AG09319 (cell line): Measurements from ENCODE around the gene NANS.
"Not testable (repeated sequence)": the region's sequence is repeated elsewhere in the genome, so short reads cannot be mapped to it uniquely, and the experiment has no call there.

Experiments
- DNase-seq: peaks from one replicate; pipeline ENCODE4 v3.0.0-alpha.2; 2010; ENCODE audit warnings: low read depth; ENCODE audit errors: extremely low read depth
- TF ChIP-seq, protein P1 (sequence below): IDR thresholded peaks from 2 replicates; pipeline ENCODE4 v1.5.1; 2011; ENCODE audit warnings: low read depth, mild to moderate bottlenecking, inconsistent platforms, low read length, moderate library complexity

The NANS gene

GRCh38 chr9:98016137-98016680 lies 40.3 kb upstream of the NANS start:
- TF ChIP-seq, protein P1, sequence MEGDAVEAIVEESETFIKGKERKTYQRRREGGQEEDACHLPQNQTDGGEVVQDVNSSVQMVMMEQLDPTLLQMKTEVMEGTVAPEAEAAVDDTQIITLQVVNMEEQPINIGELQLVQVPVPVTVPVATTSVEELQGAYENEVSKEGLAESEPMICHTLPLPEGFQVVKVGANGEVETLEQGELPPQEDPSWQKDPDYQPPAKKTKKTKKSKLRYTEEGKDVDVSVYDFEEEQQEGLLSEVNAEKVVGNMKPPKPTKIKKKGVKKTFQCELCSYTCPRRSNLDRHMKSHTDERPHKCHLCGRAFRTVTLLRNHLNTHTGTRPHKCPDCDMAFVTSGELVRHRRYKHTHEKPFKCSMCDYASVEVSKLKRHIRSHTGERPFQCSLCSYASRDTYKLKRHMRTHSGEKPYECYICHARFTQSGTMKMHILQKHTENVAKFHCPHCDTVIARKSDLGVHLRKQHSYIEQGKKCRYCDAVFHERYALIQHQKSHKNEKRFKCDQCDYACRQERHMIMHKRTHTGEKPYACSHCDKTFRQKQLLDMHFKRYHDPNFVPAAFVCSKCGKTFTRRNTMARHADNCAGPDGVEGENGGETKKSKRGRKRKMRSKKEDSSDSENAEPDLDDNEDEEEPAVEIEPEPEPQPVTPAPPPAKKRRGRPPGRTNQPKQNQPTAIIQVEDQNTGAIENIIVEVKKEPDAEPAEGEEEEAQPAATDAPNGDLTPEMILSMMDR = no peak
- DNase-seq = no peak

DNA sequence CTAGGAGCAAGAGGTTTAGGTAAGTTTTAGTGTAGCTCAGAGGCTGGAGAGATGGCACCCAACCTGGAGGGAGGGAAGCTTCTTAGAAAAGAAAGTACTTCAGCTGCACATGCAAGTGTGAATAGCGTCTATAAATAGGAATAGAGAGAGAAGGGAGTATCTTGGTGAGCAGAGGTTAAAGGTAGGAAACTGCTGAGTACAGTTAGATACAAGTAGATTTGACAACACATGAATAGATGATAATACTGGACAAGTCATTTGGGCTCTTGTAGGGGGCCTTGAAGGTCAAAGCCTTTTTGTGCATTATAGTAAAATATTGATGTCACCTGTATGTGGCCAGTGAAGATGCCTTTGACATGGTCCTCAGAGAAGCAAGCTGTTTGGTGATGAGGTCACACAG lies 39.2 kb upstream of the NANS start:
- TF ChIP-seq, protein P1 = no peak
- no peak for DNase-seq

DNA sequence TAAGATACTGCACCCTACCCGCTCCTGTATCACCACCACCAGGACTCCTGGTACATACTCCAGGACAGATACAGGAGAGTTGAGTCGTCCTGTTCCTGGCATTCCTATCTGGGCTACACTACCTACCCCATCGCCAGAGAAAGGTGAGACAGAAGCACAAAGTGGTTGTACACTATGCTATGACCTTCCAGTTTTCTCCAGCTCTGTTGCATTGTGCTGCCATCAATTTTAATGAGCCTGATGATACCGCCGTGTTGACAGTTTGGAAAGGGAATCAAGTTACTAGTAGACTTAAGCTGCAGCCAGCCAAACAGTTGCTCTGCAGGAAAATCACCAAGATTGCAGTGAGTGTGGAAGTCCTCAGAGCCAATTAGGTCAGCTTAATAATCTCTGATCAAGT lies 38.2 kb upstream of the NANS start:
- TF ChIP-seq, protein P1 = no peak
- DNase-seq = no peak

DNA sequence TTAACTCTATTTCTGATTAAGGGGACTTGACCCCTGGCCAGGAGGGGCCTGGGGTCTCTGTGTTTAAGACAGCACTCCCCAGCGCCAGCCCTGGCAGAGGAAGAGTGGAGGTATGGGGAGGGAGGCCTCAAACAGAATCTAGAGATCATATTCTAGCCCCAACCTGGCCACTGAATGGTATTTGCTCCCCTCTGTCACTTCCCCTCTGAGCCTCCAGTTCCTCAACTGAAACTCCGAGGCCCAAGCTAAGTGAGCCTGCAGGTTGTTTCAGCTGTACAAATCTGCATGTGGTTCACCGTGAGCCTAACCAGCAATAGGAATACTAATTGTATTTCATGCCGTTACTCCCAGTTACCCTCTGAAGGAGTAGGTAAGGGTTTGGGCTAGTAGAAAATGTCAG lies 37.4 kb upstream of the NANS start:
- DNase-seq = no peak
- TF ChIP-seq, protein P1 = no peak

DNA sequence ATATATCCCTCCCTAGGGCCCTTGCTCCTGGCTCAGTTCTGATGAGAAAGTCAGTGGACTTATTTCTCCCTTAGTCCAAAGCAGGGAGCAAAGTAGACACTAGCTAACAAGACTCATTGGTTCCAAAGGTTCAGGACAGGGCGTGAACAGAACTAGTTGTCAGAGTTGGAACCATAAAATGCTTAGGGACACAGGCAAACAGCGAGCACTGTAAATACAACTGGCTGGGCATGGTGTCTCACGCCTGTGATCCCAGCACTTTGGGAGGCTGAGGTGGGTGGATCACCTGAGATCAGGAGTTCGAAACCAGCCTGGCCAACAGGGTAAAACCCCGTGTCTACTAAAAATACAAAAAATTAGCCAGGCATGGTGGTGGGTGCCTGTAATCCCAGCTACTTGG lies 36.7 kb upstream of the NANS start:
- not testable (repeated sequence) for DNase-seq

- DNase-seq = no peak
- TF ChIP-seq, protein P1 = no peak
Measured at GRCh38 chr9:98020476-98021145, 35.9 kb upstream of the NANS start.

GRCh38 chr9:98021306-98022040 lies 35.1 kb upstream of the NANS start:
- TF ChIP-seq, protein P1 = no peak

GRCh38 chr9:98022447-98022846 lies 34.1 kb upstream of the NANS start:
- no peak for DNase-seq
- TF ChIP-seq, protein P1 = no peak

More at GRCh38 chr9:98021306-98022040, 35.1 kb upstream of the NANS start:
- no peak for DNase-seq
